AG04450 (cell line): ENCODE measurements around the gene ITIH4. TPM values are rescaled to one million over a fixed set of nuclear protein-coding genes. Genes with fewer than 3 reads are reported as not detected.
"Not testable (repeated sequence)": the region's sequence is repeated elsewhere in the genome, so short reads cannot be mapped to it uniquely, and the experiment has no call there.

Experiments used
- CTCF ChIA-PET: fragments of 300-600, 350-600 bp; formaldehyde crosslinking; extraction: SDS; loops from one replicate; lab custom pipeline; 2022; ENCODE audit warnings: antibody characterized with exemption, inconsistent platforms; lab: Charles Lee
- POLR2A ChIA-PET: fragments of 350-600 bp; formaldehyde crosslinking; extraction: SDS; loops from one replicate; lab custom pipeline; 2021; ENCODE audit warnings: antibody characterized with exemption, inconsistent platforms; lab: Yijun Ruan, JAX
- DNase-seq: peaks from one replicate; pipeline ENCODE4 v3.0.0-alpha.2; 2011; ENCODE audit warnings: low read depth, low spot score
- H3K27ac ChIP-seq: one replicate; pipeline ENCODE4 v1.5.1; 2012; ENCODE audit warnings: low read depth, low read length, control low read depth
- H3K27me3 ChIP-seq: one replicate; pipeline ENCODE4 v1.6.0; 2012; ENCODE audit warnings: low read length; ENCODE audit not compliant: control insufficient read depth, insufficient read depth
- H3K4me3 ChIP-seq: 2 replicates; pipeline ENCODE4 v1.5.1; 2011; ENCODE audit warnings: mild to moderate bottlenecking, low read depth, low read length, control low read depth
- H3K9me3 ChIP-seq: 2 replicates; pipeline ENCODE4 v1.5.1; 2012; ENCODE audit warnings: low read length; ENCODE audit not compliant: control insufficient read depth, insufficient read depth
- CTCF ChIP-seq: IDR thresholded peaks from 2 replicates; pipeline ENCODE4 v1.5.1; 2011; ENCODE audit warnings: low read depth, low read length, control low read depth, inconsistent platforms
- polyA plus RNA-seq: library from polyadenylated mRNA; depleted of rRNA; stranded (reverse); fragments of >200 nt; gene quantifications from 2 replicates; pipeline ENCODE4 v1.2.3, GENCODE V29; 2011

Gene ITIH4
- polyA plus RNA-seq, 1 experiment = 0.64 TPM

GRCh38 chr3:52779837-52780585 is 50.5 kb downstream of the ITIH4 start:
- ChIA-PET CTCF (no interaction called here), POLR2A (no interaction called here)

GRCh38 chr3:52779011-52779836 is 51.2 kb downstream of the ITIH4 start:
- H3K27me3 ChIP-seq = peaks cover 33% of the 10 kb centered on the region
- no peaks in the 10 kb centered on the region for H3K9me3 ChIP-seq
- POLR2A ChIA-PET = no interaction called here
- H3K27ac ChIP-seq = no peak overlapping the region
- no peak for DNase-seq
- no peak overlapping the region for H3K4me3 ChIP-seq
- no peak for TF ChIP-seq CTCF
- CTCF ChIA-PET = no interaction called here

More at GRCh38 chr3:52779837-52780585, 50.5 kb downstream of the ITIH4 start:
- DNase-seq = no peak
- no peak overlapping the region for H3K27ac ChIP-seq
- peaks cover 33% of the 10 kb centered on the region for H3K27me3 ChIP-seq
- no peaks in the 10 kb centered on the region for H3K9me3 ChIP-seq
- H3K4me3 ChIP-seq = no peak overlapping the region
- no peak for TF ChIP-seq CTCF

GRCh38 chr3:52777959-52778805 is 52.3 kb downstream of the ITIH4 start:
- Histone ChIP-seq H3K27me3 (peaks cover 33% of the 10 kb centered on the region), H3K4me3 (no peak overlapping the region), H3K9me3 (no peaks in the 10 kb centered on the region), H3K27ac (no peak overlapping the region)
- POLR2A ChIA-PET = no interaction called here
- no peak for DNase-seq
- TF ChIP-seq CTCF = no peak
- CTCF ChIA-PET = no interaction called here

- H3K27me3 ChIP-seq = peaks cover 27% of the 10 kb centered on the region
- H3K4me3 ChIP-seq = no peak within 1 kb of the TSS
- no peaks in the 10 kb centered on the region for H3K9me3 ChIP-seq
- TF ChIP-seq CTCF = no peak
- ChIA-PET POLR2A (no interaction called here), CTCF (no interaction called here)
- H3K27ac ChIP-seq = no peak within 1 kb of the TSS
- no peak for DNase-seq
Measured at GRCh38 chr3:52777127-52777958, 53.1 kb downstream of the ITIH4 start, which contains the start of gene ITIH1. TSS of gene ITIH1 (plus strand) at chr3:52777599. CDS start at chr3:52777616, 17 bp downstream.

GRCh38 chr3:52776486-52776885 is 54.0 kb downstream of the ITIH4 start:
- not testable (repeated sequence) for H3K27ac ChIP-seq

More at GRCh38 chr3:52776486-52776885, 54.0 kb downstream of the ITIH4 start:
- H3K27me3 ChIP-seq = peaks cover 25% of the 10 kb centered on the region
- H3K9me3 ChIP-seq, H3K4me3 ChIP-seq, POLR2A ChIA-PET, DNase-seq, CTCF ChIA-PET: not testable (repeated sequence)
